ENCODE measurements around the gene RFC3.
"Not testable (repeated sequence)": the region's sequence is repeated elsewhere in the genome, so short reads cannot be mapped to it uniquely, and the experiment has no call there.

The RFC3 gene, protein sequence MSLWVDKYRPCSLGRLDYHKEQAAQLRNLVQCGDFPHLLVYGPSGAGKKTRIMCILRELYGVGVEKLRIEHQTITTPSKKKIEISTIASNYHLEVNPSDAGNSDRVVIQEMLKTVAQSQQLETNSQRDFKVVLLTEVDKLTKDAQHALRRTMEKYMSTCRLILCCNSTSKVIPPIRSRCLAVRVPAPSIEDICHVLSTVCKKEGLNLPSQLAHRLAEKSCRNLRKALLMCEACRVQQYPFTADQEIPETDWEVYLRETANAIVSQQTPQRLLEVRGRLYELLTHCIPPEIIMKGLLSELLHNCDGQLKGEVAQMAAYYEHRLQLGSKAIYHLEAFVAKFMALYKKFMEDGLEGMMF

DNA sequence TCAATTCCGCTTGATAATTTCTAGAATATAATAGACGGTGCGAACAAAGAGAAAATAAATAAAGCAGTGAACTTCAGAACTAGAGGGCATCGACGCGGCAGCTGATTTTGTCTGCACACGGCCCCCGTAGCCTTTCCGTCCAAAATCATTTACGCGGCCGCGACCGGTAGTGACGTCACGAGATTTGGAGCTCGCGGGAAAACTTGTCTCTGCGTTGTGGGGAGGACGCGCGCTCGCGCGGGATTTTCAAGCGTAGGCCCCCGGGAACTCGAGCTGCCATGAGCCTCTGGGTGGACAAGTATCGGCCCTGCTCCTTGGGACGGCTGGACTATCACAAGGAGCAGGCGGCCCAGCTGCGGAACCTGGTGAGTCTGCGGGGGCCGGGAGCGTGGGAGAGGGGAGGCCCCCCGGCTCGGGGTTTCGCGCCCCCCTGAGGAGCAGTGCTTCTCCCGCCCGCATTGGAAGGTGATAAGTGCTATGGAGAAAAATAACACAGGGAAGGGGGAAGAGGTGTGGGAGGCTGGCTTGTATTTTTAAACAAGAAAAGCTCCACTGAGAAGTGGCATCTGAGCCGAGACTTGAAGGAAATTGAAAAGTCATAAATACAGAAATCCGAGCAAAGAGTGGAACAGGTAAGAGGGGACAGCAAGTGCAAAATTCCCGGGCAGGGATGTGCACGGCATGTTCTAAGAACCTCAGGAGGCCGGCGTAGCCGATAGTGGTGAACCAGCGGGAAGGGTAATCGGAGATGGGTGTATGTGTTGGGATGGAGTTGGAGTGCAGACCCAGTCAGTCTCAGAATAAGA lies at the start of gene RFC3:
Gene RFC3 (plus strand): TSS at position 249 of the 806 bp plus-strand sequence. CDS start 30 bp downstream, at position 279.
- DNase-seq (ENCODE audit: extremely low read depth, low read depth): peak; percentile 79
- TF ChIP-seq, protein P1, sequence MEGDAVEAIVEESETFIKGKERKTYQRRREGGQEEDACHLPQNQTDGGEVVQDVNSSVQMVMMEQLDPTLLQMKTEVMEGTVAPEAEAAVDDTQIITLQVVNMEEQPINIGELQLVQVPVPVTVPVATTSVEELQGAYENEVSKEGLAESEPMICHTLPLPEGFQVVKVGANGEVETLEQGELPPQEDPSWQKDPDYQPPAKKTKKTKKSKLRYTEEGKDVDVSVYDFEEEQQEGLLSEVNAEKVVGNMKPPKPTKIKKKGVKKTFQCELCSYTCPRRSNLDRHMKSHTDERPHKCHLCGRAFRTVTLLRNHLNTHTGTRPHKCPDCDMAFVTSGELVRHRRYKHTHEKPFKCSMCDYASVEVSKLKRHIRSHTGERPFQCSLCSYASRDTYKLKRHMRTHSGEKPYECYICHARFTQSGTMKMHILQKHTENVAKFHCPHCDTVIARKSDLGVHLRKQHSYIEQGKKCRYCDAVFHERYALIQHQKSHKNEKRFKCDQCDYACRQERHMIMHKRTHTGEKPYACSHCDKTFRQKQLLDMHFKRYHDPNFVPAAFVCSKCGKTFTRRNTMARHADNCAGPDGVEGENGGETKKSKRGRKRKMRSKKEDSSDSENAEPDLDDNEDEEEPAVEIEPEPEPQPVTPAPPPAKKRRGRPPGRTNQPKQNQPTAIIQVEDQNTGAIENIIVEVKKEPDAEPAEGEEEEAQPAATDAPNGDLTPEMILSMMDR (IDR thresholded peaks at IDR 0.05; ENCODE audit: low read depth, low read length): no peak

DNA sequence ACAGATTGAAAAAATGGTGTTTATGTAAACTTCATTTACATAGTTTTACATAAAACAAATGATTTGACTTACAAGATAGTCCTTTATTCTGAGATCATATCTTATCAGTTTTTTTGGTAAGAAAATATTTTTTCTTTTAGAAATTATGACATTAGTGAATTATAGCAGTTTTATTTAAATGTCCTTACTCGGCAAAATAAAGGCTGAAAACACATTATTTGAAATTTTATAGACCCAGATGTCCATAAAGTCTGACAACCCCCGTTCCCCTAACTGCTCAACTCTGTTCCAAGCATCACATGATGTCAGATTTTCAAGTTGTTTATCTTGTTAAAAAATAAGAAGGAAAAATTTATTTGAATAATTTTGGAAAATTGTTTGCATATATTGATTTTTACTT lies 46.7 kb upstream of the RFC3 start:
- TF ChIP-seq, protein P1 (IDR thresholded peaks at IDR 0.05; ENCODE audit: low read depth, low read length): no peak
- DNase-seq (ENCODE audit: extremely low read depth, low read depth): no peak

DNA sequence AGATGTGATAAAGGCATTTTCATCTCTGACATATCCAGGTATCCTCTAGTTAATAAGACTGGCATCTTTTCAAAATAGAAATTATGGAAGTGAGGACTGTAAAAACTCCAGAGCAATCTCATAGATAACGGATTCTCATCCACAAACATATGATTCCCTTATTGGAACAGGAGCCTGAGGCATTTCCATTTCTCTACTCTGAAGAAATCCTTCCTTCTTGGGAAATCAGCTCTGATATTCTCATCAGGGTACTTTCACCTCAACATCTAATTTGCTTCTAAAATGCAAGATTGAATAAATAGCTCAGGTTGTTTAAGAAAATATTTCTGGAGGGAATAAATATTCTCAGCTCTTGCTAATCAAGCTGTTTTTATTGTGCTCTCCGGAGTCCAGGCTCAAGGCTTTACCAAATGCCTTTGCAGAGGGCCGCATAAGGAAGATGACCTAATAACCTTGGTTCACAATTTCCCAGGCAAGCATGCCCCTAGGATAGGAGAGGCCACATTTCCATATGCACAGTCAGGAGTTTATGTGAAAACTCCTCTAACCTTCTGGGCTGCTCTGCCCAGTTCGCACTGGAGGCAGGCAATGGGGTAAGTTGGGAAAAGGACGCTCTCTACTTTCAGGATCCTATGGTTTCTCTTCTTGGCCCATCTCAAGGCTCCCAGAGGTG lies 44.0 kb upstream of the RFC3 start:
- DNase-seq (ENCODE audit: extremely low read depth, low read depth): no peak
- TF ChIP-seq, protein P1 (IDR thresholded peaks at IDR 0.05; ENCODE audit: low read depth, low read length): no peak

DNA sequence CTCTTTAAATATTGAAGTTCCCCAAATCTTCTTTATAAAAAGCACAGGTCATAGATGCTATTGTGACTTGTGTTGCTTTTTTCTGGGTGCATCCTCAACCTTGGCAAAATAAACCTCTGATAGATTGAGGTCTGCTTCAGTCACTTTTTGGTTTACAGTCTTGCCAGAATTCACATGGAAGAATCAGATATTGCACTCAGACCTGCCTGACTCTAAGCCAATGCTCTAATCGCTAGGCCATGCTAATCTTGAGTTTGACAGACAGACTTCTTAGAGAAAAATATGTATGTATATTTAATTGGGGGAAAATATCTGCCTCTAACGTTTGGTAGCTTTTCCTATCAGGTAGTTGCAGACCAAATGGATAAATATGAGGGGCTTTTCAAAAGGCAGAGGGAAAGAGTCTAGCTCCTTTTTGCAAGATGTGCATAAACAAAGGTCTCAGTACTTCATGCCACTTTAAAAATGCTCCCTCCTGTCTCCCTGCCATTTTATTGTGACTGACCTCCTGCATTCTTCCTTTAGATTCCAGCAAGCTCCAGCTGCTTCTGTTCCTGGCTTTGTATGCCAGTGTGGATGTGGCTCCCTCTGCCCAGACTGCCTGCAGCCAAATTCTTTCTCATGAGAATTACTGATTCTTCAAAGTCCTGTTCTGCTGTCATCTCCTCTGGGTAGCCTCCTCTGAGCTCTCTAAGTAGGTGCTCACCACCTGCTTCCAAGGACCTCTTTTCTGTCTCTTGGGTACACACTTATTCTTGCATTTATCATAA lies 42.4 kb upstream of the RFC3 start:
- no peak for DNase-seq (ENCODE audit: extremely low read depth, low read depth)
- TF ChIP-seq, protein P1 (IDR thresholded peaks at IDR 0.05; ENCODE audit: low read depth, low read length): no peak

DNA sequence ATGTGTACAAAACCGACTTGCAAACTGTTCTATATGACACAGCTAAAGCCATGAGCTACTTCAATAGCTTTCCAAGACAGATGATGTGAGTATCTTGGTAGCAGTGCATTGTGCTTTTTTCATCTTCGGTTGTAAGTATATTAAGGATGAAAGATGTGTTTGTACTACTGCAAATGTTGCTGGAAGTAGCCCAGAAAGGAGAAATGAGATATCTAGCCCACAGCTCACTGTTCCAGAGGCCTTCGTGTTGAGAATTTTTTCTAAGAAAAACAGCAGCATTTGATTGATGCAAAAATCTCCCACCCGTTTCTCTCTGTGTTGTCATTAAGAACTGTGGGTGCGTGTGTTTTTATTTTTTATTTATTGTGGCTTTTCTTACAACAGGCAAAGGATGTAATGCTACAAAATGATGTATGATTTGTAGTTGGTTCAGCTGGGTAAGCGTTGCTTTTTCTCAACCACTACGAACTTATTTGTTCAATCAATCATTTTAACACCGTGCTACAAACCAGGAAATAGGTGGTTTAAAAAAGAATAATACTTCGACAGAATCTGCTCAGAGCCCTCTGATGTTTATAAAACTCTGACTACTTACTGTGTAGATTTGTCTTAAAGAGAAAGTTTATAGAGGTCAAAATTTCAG lies 41.6 kb upstream of the RFC3 start:
- DNase-seq (ENCODE audit: extremely low read depth, low read depth): no peak
- TF ChIP-seq, protein P1 (IDR thresholded peaks at IDR 0.05; ENCODE audit: low read depth, low read length): no peak

DNA sequence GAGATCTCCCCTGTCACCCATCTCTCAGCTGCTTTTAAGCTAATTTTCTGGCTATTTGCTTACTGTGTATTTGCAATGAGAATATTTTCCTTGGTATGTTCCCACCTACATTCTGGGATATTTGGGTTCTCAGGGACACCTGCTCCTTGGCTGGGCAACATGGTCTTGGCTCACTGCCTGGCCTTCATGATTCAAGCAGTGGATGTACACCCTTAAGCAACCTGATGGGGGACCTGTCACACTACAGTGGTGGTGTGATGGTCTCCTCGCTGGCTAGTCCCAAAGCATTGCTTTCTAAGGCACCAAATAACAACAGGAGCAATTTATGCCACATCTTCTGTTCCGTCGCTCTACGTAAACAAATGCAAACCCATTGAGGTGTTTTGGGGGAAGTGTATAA lies 35.3 kb upstream of the RFC3 start:
- DNase-seq (ENCODE audit: extremely low read depth, low read depth): no peak
- TF ChIP-seq, protein P1 (IDR thresholded peaks at IDR 0.05; ENCODE audit: low read depth, low read length): no peak

DNA sequence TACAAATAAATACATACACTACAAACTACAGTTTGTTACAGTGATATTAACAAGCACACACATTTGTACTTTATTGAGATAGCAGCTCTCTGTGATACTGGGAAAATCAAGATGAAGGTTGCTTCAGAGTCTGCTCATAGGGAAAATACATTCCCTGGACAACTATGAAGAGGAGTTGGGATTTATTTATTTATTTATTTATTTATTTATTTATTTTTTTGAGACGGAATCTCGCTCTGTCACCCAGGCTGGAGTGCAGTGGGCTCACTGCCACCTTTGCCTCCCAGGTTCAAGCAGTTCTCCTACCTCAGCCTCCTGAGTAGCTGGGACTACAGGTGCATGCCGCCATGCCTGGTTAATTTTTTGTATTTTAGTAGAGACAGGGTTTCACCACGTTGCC lies 34.7 kb upstream of the RFC3 start:
- DNase-seq (ENCODE audit: extremely low read depth, low read depth): not testable (repeated sequence)

Data from AG09319 (cell line).